Measurements from ENCODE around the gene PARD6B.

DNA sequence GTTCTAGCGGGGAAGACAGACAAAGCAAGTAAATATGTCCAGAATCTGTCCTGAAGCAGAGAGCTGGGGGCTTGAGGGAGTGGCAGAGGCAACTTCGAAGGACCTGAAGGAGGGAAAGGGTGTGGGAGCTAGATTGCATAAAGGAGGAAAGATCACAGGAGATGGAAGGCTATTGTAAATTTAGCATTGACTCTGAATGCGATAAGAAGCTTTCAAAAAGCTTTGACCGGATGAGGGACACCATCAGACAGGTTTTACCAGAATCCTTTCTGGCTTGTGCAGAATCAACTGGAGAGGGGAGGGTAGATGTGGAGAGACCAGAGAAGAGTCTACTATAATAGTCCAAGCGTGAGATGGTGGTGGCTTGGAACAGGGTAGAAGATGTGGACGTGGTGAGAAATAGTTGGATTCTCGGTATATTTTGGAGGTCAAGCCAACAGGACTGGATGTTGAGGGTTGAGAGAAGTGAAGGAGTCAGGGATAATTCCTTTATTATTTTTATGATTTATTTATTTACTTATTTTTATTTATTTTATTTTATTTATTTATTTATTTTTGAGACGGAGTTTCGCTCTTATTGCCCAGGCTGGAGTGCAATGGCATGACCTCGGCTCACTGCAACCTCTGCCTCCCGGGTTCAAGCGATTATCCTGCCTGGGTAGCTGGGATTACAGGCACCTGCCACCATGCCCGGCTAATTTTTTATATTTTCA is 20.1 kb upstream of the PARD6B start:
- no peak for TF ChIP-seq POLR2A (IDR thresholded peaks at IDR 0.05)
- TF ChIP-seq, protein P1, sequence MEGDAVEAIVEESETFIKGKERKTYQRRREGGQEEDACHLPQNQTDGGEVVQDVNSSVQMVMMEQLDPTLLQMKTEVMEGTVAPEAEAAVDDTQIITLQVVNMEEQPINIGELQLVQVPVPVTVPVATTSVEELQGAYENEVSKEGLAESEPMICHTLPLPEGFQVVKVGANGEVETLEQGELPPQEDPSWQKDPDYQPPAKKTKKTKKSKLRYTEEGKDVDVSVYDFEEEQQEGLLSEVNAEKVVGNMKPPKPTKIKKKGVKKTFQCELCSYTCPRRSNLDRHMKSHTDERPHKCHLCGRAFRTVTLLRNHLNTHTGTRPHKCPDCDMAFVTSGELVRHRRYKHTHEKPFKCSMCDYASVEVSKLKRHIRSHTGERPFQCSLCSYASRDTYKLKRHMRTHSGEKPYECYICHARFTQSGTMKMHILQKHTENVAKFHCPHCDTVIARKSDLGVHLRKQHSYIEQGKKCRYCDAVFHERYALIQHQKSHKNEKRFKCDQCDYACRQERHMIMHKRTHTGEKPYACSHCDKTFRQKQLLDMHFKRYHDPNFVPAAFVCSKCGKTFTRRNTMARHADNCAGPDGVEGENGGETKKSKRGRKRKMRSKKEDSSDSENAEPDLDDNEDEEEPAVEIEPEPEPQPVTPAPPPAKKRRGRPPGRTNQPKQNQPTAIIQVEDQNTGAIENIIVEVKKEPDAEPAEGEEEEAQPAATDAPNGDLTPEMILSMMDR (IDR thresholded peaks at IDR 0.05) = no peak

All from heart left ventricle (tissue), 13 donors.